Medulla oblongata (tissue), 1 donor: ENCODE measurements around the gene ACOT11.

Source experiments
- DNase-seq: peaks from one replicate; pipeline ENCODE4 v3.0.0-alpha.2; 2015; ENCODE audit errors: extremely low spot score

Gene ACOT11

DNA sequence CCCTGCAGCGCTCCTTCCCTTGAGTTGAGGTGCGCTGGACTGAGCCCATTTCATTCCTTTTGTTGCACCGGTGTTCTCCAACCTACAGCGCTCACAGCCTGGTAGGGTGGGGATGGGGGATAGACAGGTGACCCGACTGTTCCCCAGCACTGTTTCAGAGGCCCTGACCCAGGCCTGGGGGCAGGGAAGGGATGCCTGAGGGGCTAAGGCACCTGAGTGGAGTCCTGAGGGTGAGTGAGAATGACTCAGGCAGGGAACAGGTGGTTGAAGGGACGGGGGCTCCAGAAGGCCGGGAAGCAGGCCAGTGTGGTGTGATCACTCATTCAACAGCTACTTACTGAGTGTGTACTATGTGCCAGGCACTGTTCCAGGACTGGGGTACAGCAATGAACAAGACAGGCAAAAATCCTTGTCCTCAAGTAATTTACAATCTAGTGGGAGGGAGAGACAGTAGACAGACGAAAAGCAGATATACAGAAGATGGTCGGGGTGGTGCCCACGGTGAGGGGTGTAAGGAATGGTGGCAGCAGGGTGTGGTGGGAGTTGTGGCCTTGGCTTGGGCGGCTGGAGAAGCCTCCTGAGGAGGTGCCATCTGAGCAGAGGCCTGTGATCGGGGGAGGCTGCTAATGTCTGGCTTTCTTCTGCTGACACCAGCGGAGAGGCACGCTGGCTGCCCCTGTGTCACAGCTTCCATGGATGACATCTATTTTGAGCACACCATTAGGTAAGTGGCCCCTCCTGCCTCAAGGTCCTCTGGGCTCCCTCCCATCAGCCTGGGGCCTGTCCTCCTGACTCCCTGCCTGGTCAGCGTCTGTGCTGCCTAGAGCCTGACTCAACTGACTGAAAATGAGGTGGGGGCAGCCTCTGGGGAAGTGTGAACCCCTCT lies 37.4 kb downstream of the ACOT11 start:
- no peak for DNase-seq

DNA sequence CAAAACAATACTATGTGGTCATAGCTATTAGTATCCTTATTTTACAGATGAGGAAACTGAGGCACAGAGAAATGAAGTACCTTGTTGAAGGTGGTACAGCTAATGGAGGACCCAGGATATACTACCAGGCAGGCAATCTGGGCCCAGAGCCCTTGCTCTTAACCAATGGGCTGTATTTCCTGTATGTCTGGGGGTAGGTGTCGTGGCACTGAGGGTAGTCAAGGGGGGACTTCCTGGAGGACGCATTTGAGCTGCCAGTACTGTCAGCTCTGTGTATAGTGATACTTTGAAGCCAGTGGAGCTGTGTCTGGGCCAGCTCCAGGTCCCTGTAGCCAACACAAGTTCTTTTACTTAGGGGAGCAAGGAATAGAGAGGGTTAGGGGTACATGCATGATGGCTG lies 40.3 kb downstream of the ACOT11 start:
- DNase-seq = no peak

DNA sequence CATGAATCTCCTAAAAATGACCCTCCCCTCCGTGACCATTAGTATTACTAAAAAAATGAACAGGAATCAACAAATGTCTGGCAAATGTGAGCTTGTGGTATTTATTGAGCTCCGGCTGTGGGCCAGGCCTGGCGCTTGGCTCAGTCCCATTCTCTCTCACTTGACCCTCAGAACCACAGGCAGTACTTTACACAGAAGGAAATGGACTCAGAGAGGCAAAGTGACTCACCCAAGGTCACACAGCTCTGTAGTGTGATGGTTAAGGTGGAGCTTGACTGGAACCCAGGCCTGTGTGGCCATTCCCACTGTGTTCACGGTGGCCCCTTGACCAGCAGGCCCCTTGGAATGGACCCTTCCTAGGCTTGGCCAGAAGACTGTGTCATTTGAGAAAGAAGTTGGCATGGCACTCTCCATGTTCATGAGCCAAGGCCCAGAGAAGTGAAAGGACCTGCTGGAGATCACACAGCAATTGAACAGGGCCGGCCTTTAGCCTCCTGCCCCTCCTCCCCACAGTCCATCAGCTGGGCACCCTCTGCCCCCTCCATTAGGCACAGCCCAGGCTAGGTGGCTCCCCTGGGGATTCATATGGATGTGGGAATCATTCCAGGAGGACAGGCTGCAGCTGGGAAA lies 43.2 kb downstream of the ACOT11 start:
- no peak for DNase-seq

- DNase-seq = no peak
These were observed 45.6 kb downstream of the ACOT11 start for GRCh38 chr1:54593571-54594160.

DNA sequence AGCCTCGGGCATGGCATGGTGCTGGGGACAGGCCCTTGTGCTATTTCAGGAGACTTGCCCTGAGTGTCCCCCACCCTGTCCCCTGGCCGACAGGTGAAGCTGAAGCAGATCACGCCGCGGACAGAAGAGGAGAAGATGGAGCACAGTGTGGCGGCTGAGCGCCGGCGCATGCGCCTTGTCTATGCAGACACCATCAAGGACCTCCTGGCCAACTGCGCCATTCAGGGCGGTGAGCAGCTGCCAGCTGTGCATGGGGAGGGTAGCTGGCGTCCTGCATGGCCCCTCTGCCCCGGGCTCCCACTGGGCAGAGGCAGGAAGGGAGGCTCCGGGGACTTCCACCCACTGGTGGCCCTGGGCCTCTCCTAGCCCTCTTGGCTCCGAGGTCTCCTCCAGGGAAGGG lies 46.4 kb downstream of the ACOT11 start:
- DNase-seq = no peak

DNA sequence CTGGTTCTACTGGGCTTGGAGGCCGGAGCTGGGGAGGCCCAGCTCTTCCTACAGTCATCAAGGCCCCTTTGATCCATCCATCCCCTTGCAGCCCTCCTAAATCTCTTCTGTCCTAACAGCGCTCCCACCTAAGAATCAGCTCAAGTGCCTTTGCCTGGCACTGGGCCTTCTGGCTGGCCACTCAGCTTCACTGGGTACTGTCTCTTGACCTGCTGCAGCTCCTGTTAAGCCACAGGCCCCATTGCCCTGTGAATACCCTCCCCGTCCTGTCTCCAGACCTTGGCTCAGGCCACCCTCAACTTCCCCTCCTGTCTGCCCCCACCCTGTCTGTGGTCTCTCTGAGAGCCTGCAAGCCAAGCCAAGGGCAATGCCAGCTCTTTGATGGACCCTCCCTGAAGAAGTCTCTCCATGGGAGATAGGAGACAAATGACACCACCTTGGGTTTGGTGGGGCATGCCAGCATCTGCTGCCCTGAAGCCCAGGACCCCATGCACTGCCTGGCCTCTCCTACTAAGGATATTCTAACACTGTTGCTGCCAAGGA lies 48.0 kb downstream of the ACOT11 start:
- no peak for DNase-seq

- DNase-seq = no peak
These were observed 48.7 kb downstream of the ACOT11 start for GRCh38 chr1:54596756-54597155.

GRCh38 chr1:54597455-54598030 lies 49.5 kb downstream of the ACOT11 start:
- no peak for DNase-seq

GRCh38 chr1:54599211-54599823 lies 51.3 kb downstream of the ACOT11 start:
- DNase-seq = no peak

DNA sequence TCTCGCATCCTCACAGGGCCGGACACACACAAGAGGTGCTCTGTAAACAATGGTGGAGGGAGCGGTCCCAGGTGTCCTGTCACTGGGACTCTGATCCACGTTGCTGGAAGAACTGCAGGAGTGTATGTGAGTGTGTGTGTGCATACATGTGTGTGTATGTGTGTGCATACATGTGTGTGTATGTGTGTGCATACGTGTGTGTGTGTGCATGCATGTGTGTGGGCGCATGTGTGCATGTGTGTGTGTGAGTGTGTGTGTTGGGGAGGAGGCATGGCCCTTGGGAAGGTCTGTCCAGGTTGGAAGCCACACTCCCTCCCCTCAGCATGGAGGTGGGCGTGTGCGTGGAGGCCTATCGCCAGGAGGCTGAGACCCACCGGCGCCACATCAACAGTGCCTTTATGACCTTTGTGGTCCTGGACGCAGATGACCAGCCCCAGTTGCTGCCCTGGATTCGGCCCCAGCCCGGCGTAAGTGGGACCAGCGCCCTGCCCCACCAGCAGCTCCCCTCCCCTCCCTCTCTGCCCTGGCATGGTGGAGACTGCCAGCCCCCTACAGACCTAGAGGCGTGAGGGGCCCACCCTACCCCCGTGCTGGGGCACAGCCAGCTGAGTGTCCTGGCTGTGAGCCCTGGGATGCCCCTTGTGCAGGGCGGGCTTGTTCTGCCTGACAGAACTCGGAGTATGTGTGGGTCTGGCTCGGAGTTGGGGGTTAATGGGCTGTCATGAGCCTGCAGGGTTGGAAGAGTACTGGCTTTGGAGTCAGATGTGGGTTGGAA lies 53.1 kb downstream of the ACOT11 start:
- no peak for DNase-seq

DNA sequence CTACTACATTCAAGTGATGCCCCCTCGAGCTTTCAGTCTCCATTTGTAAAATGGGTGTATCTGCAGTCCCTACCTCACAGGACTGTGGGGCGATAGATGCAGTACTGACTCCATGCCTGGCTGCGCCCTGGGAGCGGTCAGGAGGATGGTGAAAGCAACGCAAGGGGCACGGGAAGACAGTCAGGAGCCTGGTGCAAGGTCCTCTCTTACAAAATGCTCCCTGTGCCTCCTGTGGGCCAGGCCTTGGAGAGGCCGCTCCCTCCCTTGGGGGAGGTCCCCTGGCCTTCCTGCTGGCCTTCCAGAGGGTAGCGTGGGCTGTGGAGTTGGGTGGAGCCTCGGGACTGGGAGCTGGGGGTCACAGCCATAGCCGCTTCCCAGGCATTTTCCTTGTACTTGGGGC lies 53.7 kb downstream of the ACOT11 start:
- no peak for DNase-seq

DNA sequence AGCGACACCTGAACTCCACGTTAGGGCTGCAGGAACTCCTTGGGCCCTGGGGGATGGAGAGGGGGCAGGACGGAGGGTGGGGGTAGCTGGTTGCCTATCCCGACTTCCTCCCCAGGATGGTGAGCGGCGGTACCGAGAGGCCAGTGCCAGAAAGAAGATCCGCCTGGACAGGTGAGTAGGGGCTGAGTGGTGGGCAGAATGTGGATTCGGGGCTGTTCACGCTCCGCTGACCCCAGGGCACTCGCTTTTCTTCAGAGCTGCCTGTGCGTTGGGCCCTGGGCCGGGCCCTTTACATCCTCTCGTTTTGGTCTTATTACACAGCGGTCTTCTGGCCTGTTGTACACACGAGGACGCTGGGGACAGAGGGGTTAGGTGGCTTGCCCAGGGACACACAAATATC lies 54.5 kb downstream of the ACOT11 start:
- DNase-seq = no peak

- no peak for DNase-seq
These were observed 55.2 kb downstream of the ACOT11 start for GRCh38 chr1:54603241-54603640.

GRCh38 chr1:54604051-54604450 lies 56.0 kb downstream of the ACOT11 start:
- DNase-seq = no peak

GRCh38 chr1:54604572-54605370 lies 56.7 kb downstream of the ACOT11 start:
- DNase-seq = no peak

DNA sequence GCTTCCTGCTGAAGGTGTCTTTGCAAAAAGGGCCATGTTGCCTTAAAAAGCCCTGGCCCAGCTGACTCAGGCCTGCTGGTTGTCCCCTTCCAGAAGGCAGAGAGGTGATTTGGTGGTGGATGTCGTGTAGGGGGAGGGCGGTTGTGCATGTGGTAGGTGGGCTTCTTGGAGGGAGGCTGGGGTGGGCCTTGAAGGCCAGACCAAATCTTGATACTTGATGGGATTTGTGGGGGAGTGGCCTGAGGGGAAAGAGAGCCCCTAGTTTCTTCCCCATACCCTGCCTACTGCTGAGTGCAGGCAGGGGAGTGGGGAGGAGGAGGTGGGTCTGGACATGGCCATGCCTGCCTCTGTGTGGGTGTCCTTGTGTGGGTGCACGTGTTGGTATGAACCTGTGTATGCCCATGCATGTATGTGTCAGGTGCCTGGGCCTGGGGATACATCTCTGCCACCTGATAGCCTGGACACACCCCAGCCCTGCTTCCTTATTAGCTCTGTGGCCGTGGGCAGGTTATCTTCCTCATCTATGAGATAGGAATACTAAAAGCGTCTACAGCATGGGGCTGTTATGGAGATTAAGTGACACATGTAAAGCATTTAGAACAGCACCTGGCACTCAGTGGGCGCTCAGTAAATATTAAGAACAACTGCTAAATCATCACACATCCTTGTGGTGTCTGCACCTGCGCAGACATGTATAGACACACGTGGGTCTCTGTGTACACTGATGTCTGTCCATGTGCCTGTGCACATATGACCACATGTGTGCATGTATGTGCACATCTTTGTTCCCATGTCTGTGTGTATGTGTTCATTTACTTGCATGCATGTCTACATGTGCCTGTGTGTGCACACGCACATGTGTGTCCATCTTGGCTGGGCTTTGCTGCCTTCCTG lies 58.3 kb downstream of the ACOT11 start:
- no peak for DNase-seq

- DNase-seq = no peak
These were observed 58.9 kb downstream of the ACOT11 start for GRCh38 chr1:54606990-54607325.

- no peak for DNase-seq
These were observed 60.0 kb downstream of the ACOT11 start for GRCh38 chr1:54607821-54608565.
